H9 (cell line): Measurements from ENCODE around the gene CACNA2D4. TPM values are rescaled to one million over a fixed set of nuclear protein-coding genes. Genes with fewer than 3 reads are reported as not detected.

Experiments used
- DNase-seq: peaks from one replicate; pipeline ENCODE4 v3.0.0-alpha.2; 2017
- H2AFZ ChIP-seq: one replicate; pipeline ENCODE4 v1.6.1; 2013; ENCODE audit warnings: mild to moderate bottlenecking, low read length, control low read depth, moderate library complexity
- H2AK5ac ChIP-seq: 2 replicates; pipeline ENCODE4 v1.6.1; 2013; ENCODE audit warnings: low read length, control low read depth, mixed read lengths; ENCODE audit not compliant: insufficient read length
- H2BK120ac ChIP-seq: one replicate; pipeline ENCODE4 v1.6.1; 2013; ENCODE audit warnings: low read depth, mild to moderate bottlenecking, low read length, control low read depth, inconsistent platforms; ENCODE audit not compliant: poor library complexity, severe bottlenecking
- H2BK12ac ChIP-seq: 2 replicates; pipeline ENCODE4 v1.6.1; 2013; ENCODE audit warnings: low read length, control low read depth, mixed read lengths, low read depth; ENCODE audit not compliant: insufficient read length
- H2BK15ac ChIP-seq: 2 replicates; pipeline ENCODE4 v1.6.1; 2013; ENCODE audit warnings: low read depth, low read length, control low read depth
- H2BK20ac ChIP-seq: one replicate; pipeline ENCODE4 v1.6.1; 2013; ENCODE audit warnings: low read depth, mild to moderate bottlenecking, low read length, control low read depth, inconsistent platforms; ENCODE audit not compliant: poor library complexity, severe bottlenecking
- H2BK5ac ChIP-seq: 2 replicates; pipeline ENCODE4 v1.6.1; 2013; ENCODE audit warnings: low read length, control low read depth, mixed read lengths; ENCODE audit not compliant: insufficient read length
- H3K14ac ChIP-seq: 2 replicates; pipeline ENCODE4 v1.6.1; 2013; ENCODE audit warnings: low read length, control low read depth; ENCODE audit not compliant: insufficient read depth
- H3K18ac ChIP-seq: 2 replicates; pipeline ENCODE4 v1.6.1; 2013; ENCODE audit warnings: low read depth, mild to moderate bottlenecking, mixed read lengths, low read length, control low read depth; ENCODE audit not compliant: insufficient read length
- H3K23ac ChIP-seq: 2 replicates; pipeline ENCODE4 v1.6.1; 2013; ENCODE audit warnings: low read length, control low read depth, mixed read lengths, low read depth; ENCODE audit not compliant: insufficient read length
- H3K23me2 ChIP-seq: 2 replicates; pipeline ENCODE4 v1.6.1; 2013; ENCODE audit warnings: low read depth, mild to moderate bottlenecking, mixed read lengths, low read length, control low read depth; ENCODE audit not compliant: insufficient read length, poor library complexity, severe bottlenecking
- H3K27ac ChIP-seq: 2 replicates; pipeline ENCODE4 v1.5.1; 2013; ENCODE audit warnings: low read length, control low read depth, mixed read lengths, low read depth; ENCODE audit not compliant: insufficient read length
- H3K27me3 ChIP-seq: 2 replicates; pipeline ENCODE4 v1.6.1; 2013; ENCODE audit warnings: low read length, control low read depth, inconsistent platforms; ENCODE audit not compliant: insufficient read depth
- H3K4ac ChIP-seq: 2 replicates; pipeline ENCODE4 v1.6.1; 2013; ENCODE audit warnings: low read depth, mild to moderate bottlenecking, control low read depth, inconsistent platforms, low read length, moderate library complexity
- H3K4me1 ChIP-seq: 2 replicates; pipeline ENCODE4 v1.6.1; 2013; ENCODE audit warnings: low read length, control low read depth, inconsistent platforms; ENCODE audit not compliant: insufficient read depth
- H3K4me2 ChIP-seq: 2 replicates; pipeline ENCODE4 v1.6.1; 2013; ENCODE audit warnings: low read length, control low read depth, mixed read lengths; ENCODE audit not compliant: insufficient read length, insufficient read depth
- H3K56ac ChIP-seq: 2 replicates; pipeline ENCODE4 v1.6.1; 2013; ENCODE audit warnings: low read depth, mild to moderate bottlenecking, mixed read lengths, low read length, control low read depth; ENCODE audit not compliant: insufficient read length
- H3K79me1 ChIP-seq: 2 replicates; pipeline ENCODE4 v1.6.1; 2013; ENCODE audit warnings: low read depth, mild to moderate bottlenecking, moderate library complexity, low read length, control low read depth, inconsistent platforms; ENCODE audit not compliant: insufficient read depth, poor library complexity, severe bottlenecking
- H3K79me2 ChIP-seq: 2 replicates; pipeline ENCODE4 v1.6.1; 2013; ENCODE audit warnings: low read length, control low read depth, inconsistent platforms; ENCODE audit not compliant: insufficient read depth
- H3K9ac ChIP-seq: 2 replicates; pipeline ENCODE4 v1.6.1; 2013; ENCODE audit warnings: low read length, control low read depth, mixed read lengths; ENCODE audit not compliant: insufficient read length; ENCODE audit errors: extremely low read depth
- H3K9me3 ChIP-seq: one replicate; pipeline ENCODE4 v1.6.1; 2013; ENCODE audit warnings: low read depth, low read length, inconsistent platforms; ENCODE audit not compliant: control insufficient read depth
- H3T11ph ChIP-seq: one replicate; pipeline ENCODE4 v1.6.1; 2013; ENCODE audit warnings: mild to moderate bottlenecking, low read length, control low read depth, inconsistent platforms
- H4K20me1 ChIP-seq: one replicate; pipeline ENCODE4 v1.6.1; 2013; ENCODE audit not compliant: control insufficient read depth, insufficient read length, insufficient read depth
- H4K5ac ChIP-seq: 2 replicates; pipeline ENCODE4 v1.6.1; 2013; ENCODE audit warnings: low read depth, mild to moderate bottlenecking, mixed read lengths, low read length, control low read depth; ENCODE audit not compliant: insufficient read length
- H4K8ac ChIP-seq: replicated peaks from 2 replicates; pipeline ENCODE4 v1.6.1; 2013; ENCODE audit warnings: low read length, control low read depth, mixed read lengths, low read depth; ENCODE audit not compliant: insufficient read length
- H4K91ac ChIP-seq: 2 replicates; pipeline ENCODE4 v1.6.1; 2013; ENCODE audit warnings: low read depth, mild to moderate bottlenecking, moderate library complexity, mixed read lengths, low read length, control low read depth; ENCODE audit not compliant: insufficient read length
- H3K27ac Mint-ChIP-seq, 3 experiments: 2 replicates in 2 of 3; 3 replicates in 1 of 3; pipeline ENCODE4 v1.8.0; 2020 to 2021; ENCODE audit warnings: mixed read lengths in 3 of 3, mild to moderate bottlenecking in 1 of 3, moderate library complexity in 1 of 3
- H3K27me3 Mint-ChIP-seq: 2 replicates; pipeline ENCODE4 v1.8.0; 2021; ENCODE audit warnings: low read depth, mild to moderate bottlenecking, moderate library complexity, mixed read lengths
- H3K36me3 Mint-ChIP-seq, 3 experiments: 2 replicates in 2 of 3; 3 replicates in 1 of 3; pipeline ENCODE4 v1.8.0; 2020 to 2021; ENCODE audit warnings: low read depth in 3 of 3, mixed read lengths in 3 of 3; ENCODE audit not compliant: insufficient read depth in 1 of 3
- H3K4me1 Mint-ChIP-seq, 2 experiments: 2 replicates each; pipeline ENCODE4 v1.8.0; 2020; ENCODE audit warnings: mixed read lengths in 2 of 2
- H3K4me3 Mint-ChIP-seq, 2 experiments: 2 replicates in 1 of 2; 3 replicates in 1 of 2; pipeline ENCODE4 v1.8.0; 2020 to 2021; ENCODE audit warnings: mild to moderate bottlenecking in 2 of 2, mixed read lengths in 2 of 2, moderate library complexity in 1 of 2
- H3K9me3 Mint-ChIP-seq, 2 experiments: 2 replicates in 1 of 2; 3 replicates in 1 of 2; pipeline ENCODE4 v1.8.0; 2020; ENCODE audit warnings: mild to moderate bottlenecking in 2 of 2, mixed read lengths in 2 of 2, moderate library complexity in 1 of 2
- WGBS: extraction: QIAGEN DNeasy Blood & Tissue Kit; methylation state at CpG from one replicate; pipeline ENCODE4 v1.1.7; 2013; ENCODE audit warnings: missing lambda C conversion rate, low lambda C conversion rate, mixed read lengths; ENCODE audit not compliant: insufficient read length; ENCODE audit errors: extremely low coverage; 5-methylcytosine and 5-hydroxymethylcytosine counted together
- total RNA-seq: library from RNA; stranded (reverse); gene quantifications from 2 replicates; pipeline ENCODE4 v1.2.1, GENCODE V29; 2021
- TF ChIP-seq, protein P1 (sequence below): fragments of 200-600 bp; sonication (generic); conservative IDR thresholded peaks from 3 replicates; pipeline ENCODE4 v1.8.0; 2021; ENCODE audit warnings: antibody characterized with exemption, mild to moderate bottlenecking

The CACNA2D4 gene
- total RNA-seq, 1 experiment from 2014 or later, result 0.79 TPM

- Histone ChIP-seq H4K5ac (no peak overlapping the region), H3K4me2 (no peak overlapping the region), H3T11ph (no peak overlapping the region), H3K18ac (no peak overlapping the region), H2BK12ac (no peak overlapping the region), H2BK15ac (no peak overlapping the region), H4K8ac (no peak overlapping the region), H3K23ac (no peak overlapping the region), H3K27ac (no peak overlapping the region), H4K91ac (no peak overlapping the region), H3K56ac (no peak overlapping the region), H2BK20ac (no peak overlapping the region), H3K9ac (no peak overlapping the region), H3K79me2 (no peaks in the 10 kb centered on the region), H3K27me3 (no peaks in the 10 kb centered on the region), H2BK5ac (no peak overlapping the region), H2BK120ac (no peak overlapping the region), H3K9me3 (no peaks in the 10 kb centered on the region), H3K4me1 (no peaks in the 10 kb centered on the region), H4K20me1 (no peaks in the 10 kb centered on the region), H2AK5ac (no peak overlapping the region), H3K14ac (no peak overlapping the region; the same call in 1 of the 2 replicates), H3K23me2 (no peaks in the 10 kb centered on the region), H3K79me1 (no peaks in the 10 kb centered on the region), H3K4ac (no peak overlapping the region), H2AFZ (no peak overlapping the region)
- no CpG with 5 or more reads among the region's 18 CpGs for WGBS
- H3K27me3 Mint-ChIP-seq, result no peaks in the 10 kb centered on the region; the same call in 1 of the 2 replicates
- no peak overlapping the region for H3K4me3 Mint-ChIP-seq
- H3K36me3 Mint-ChIP-seq, result peaks cover 0 to 8% (median 0%) of the 10 kb centered on the region in 3 experiments; a peak in 2 of 7 replicates
- TF ChIP-seq, protein P1, sequence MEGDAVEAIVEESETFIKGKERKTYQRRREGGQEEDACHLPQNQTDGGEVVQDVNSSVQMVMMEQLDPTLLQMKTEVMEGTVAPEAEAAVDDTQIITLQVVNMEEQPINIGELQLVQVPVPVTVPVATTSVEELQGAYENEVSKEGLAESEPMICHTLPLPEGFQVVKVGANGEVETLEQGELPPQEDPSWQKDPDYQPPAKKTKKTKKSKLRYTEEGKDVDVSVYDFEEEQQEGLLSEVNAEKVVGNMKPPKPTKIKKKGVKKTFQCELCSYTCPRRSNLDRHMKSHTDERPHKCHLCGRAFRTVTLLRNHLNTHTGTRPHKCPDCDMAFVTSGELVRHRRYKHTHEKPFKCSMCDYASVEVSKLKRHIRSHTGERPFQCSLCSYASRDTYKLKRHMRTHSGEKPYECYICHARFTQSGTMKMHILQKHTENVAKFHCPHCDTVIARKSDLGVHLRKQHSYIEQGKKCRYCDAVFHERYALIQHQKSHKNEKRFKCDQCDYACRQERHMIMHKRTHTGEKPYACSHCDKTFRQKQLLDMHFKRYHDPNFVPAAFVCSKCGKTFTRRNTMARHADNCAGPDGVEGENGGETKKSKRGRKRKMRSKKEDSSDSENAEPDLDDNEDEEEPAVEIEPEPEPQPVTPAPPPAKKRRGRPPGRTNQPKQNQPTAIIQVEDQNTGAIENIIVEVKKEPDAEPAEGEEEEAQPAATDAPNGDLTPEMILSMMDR, result no peak
- H3K9me3 Mint-ChIP-seq, result 0 out of 5 replicates have a peak, but pooled peaks cover 0 to 1% of the 10 kb centered on the region in 2 experiments
- DNase-seq, result peak; percentile 36
- peaks cover 10 to 33% of the 10 kb centered on the region in 2 experiments for H3K4me1 Mint-ChIP-seq
- no peak overlapping the region for H3K27ac Mint-ChIP-seq
These were observed 5.7 kb downstream of the CACNA2D4 start for GRCh38 chr12:1912580-1913376.
